NCI-H2029 treated with DMSO at 0.1 percent for 48 hours (cell line): ENCODE results near the gene PCP2.

Source experiments
- DNase-seq: peaks from one replicate; lab custom pipeline; 2025; lab: John Stamatoyannopoulos, UW

PCP2 gene

DNA sequence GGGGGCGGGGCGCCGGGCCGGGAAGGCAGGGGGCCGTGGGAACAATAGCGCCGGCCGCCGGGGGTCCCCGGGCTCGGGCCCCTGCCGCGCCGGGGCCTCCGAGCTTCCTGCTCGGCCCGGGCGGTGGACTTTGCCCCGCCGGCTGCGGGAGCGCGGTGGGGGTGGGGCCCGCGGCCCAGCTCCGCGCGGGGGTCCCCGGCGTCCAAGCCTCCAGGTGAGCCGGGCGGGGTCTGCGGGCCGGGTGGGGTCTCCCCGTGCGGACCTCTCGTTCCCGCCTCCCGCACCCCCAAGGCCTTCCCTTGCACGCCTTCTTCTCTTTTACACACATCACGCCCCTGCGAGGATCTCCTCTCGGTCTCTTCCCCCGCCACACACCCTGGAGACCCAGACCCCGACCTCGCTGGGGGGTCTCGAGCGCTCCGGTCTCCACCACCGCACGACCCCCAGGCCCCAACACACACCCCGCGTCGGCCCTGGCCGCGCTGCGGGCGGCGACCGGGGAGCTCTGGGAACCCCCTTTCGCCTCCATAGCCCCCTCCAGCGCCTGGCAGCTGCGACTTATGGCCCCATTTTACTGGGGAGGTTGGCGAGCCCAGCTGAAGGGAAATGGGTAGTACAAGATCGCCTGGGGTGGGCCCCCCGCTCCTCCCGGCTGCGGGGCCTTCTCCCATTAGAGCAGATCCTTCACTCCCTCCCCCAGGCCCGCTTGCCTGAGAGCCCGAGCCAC, 37.1 kb downstream of the PCP2 start:
- DNase-seq, result no peak

DNA sequence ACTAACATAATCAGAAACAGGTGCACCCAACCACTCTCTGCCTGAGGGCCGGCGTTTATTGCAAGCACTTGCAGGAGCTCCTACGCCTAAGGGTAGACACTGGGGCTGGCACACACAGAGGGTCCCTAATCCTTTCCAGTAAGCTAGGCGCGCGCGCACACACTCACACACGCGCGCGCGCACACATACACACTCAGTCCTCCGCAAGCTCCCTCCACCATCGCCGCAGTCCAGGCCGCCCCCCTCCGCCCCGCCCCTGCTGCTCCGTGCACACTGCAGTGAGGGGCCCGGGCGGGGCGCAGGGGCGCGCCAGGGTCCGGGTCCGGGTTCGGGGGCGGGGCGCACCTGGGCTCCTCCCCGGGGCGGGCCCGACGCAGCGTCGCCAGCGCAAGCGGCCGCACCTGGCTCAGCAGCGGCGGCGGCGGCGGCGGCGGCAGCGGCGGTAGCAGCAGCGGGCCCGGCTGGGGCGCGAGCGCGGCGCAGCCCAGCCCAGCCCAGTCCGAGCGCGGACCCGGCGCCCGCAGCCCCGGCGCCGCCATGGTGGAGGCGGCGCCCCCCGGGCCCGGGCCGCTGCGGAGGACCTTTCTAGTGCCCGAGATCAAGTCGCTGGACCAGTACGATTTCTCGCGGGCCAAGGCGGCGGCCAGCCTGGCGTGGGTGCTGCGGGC, 37.9 kb downstream of the PCP2 start, which contains the start of gene CAMSAP3:
CAMSAP3 (plus strand) TSS at position 398 of the 668 bp plus-strand sequence; CDS start at position 538, 140 bp downstream.
- DNase-seq, result peak; percentile 24

DNA sequence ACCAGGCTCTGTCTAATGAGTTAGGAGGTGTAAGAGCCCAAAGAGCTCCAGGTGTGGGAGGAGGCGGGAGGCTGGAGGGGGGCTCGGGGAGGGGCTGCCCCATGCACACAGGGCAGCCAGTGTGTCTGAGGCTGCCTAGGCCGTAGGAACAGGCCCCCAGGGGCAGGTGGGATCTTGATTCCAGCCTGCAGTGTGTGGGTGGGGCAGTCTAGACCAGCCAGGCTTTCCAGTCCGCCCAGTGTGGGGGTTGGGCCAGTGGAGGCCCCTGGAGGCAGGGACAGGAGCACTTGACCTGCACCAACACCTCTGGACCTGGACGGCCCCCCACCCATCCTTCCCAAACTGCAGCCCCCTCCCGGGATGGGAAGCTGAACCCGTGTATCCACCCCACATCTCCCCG, 43.3 kb downstream of the PCP2 start:
- DNase-seq, result no peak

DNA sequence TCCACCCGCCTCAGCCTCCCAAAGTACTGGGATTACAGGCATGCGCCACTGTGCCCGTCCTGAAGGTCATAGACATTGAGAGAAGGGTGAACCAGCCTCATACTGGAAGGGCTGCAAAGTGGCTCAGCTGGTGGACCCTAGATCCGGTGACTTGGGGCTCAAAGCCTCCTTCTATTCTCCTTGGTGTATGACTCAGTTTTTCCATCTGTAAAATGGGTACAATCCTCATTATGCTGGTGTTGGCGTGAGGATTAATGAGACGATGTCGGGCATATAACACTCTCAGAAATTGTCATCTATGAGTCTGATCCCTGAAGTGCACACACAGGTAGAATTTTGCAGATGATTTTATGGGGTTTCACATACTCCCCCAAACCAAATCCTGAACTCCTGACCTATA, 43.7 kb downstream of the PCP2 start:
- no peak for DNase-seq

DNA sequence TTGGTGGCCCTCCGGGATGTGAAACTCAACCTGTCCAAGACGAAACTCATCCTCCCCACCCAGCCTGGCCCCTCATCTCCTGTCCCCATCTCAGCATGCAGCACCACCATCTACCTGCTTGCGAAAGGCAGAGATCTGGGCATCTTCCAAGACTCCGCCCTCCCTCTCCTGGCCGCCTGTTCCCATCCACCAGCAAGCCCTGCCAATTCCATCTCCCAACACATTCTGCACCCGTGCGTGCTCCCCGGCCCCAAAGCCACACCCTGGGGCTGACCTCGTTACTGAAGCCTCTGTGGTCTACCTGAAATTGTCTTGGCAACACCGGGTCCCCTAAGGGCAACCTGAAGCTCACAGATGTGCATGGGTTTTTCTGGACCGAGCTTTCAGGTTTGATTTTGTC, 51.1 kb downstream of the PCP2 start:
- no peak for DNase-seq
